Right lung (tissue), 5 donors: ENCODE results near the gene ODAPH. TPM values are rescaled to one million over a fixed set of nuclear protein-coding genes. Genes with fewer than 3 reads are reported as not detected.
"Not testable (repeated sequence)": the region's sequence is repeated elsewhere in the genome, so short reads cannot be mapped to it uniquely, and the experiment has no call there.

ENCODE experiments used
- DNase-seq, 2 donors: peaks; one replicate each; pipeline ENCODE4 v3.0.0-alpha.2; 2013
- polyA plus RNA-seq, 5 donors: library from polyadenylated mRNA; unstranded; fragments of 120-200 nt; gene quantifications; one replicate each; pipeline versions ENCODE4 v1.2.1 to v1.2.3, GENCODE V29; 2013; ENCODE audit warnings: inconsistent platforms in 1 of 5, low replicate concordance in 1 of 5; ENCODE audit not compliant: insufficient read length in 5 of 5, insufficient read depth in 1 of 5

The ODAPH gene
- polyA plus RNA-seq, 5 donors: 0.08 to 0.64 (median 0.19) TPM; not detected in 2

DNA sequence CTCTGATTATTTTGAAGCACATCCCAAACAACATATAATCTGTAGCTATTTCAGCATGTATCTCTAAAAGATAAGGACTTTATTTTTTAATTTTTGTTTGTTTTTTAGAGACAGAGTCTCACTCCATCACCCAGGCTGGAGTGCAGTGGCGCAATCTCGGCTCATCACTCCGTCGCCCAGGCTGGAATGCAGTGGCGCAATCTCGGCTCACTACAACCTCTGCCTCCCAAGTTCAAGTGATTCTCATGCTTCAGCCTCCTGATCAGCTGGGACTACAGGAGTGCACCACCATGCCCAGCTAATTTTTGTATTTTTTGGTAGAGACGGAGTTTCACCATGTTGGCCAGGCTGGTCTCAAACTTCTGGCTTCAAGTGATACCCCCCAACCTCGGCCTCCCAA lies 11.6 kb upstream of the ODAPH start:
- not testable (repeated sequence) for DNase-seq

DNA sequence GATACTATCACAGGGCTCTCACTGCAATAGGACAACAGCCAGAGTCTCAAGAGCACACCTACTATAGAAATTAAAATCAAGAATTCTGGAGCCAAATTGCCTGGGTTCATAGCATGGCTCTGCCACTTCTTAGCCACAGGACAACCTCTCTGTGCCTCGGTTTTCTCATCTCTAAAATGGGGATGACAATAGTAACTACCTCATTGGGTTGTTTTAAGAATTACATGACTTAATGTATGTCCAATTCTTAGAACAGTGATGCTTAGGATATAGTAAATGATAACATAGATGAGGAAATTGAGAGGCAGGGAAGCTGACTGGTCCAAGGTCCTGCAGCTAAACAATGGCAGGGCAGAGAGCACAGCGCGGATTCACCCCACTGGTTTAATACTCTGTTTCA lies 11.0 kb upstream of the ODAPH start:
- no peak for DNase-seq

DNA sequence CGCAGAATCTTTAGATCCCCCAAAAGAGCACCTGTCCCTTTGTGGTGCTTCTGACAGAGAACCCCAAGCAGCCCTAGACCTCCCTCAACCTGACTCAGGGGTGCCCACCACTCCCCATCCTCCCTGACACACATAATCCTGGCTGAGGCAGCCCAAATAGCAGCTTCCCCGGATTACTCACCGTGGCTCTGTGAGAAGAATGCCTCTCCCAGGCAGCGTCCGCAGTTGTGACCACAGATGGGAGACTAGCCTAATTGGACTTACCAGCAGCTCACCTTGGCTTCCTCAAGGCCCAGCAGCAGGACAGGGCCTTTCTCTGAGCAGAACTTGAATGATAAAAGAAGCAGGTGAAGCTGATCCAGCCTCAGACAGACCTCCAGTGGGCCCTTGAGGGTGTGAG lies 10.3 kb upstream of the ODAPH start:
- no peak for DNase-seq

DNA sequence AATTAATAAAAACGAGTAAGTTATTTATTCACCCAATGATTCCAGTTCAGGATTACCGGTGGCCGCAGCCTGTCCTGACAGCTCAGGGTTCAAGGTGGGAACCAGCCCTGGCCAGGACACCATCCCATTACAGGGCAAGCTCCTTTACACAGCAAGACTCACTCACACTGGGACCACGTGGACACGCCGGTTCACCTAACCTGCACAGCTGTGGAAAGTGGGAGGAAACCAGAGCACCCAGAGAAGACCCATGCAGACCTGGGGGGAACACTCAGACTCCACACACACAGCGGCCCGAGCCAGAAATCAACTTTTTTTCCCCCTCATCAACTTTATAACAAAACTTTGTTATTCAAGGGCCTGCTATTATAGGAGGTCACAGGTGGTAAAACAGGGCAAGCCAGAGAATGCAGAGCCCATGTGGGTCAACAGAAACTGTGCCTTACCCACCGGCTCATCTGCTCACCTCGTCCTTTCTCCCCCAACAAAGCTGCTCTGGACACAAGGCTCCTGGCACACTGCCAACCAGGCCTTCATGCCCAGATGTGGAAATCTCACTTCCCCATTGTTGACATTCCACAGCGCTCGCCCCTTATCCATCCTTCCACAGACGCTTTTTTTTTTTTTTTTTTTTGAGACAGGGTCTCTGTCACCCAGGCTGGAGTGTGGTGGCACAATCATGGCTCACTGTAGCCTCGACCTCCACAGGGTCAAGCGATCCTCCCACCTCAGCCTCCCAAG lies 8.0 kb upstream of the ODAPH start:
- no peak for DNase-seq

DNA sequence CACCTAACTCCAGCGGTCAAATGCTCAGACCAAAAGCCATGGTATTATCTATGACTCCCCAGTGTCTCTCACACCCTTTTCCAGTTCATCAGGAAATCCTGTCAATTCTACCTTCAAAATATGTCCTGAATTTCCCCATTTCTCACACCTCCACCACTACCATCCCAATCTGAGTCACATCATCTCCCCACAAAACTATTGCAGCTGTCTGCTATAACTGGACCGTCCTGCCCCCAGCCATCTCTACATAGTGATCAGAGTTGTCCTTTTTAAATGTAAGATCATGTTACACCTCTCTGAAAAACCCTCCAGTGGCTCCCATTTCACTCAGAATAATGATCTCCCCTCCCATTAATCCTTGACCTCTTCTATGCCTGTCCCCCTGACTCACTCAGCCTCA lies 6.8 kb upstream of the ODAPH start:
- DNase-seq: no peak

DNA sequence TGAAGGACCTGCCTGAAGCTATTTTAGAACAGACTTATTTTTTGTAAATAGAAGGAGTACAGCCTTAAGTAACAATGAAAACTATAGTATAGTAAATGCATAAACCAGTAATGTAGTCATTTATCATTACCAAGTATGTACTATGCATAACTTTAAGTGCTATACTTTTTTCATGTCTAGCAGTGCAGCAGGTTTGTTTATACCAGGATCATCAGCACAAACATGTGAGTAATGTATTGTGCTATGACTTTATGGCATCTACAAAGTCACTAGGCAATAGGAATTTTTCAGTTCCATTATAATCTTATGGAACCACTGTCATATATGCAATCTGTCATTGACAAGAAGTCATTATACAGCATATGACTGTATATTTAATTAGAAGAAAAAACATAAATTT lies 3.4 kb upstream of the ODAPH start:
- DNase-seq: no peak

DNA sequence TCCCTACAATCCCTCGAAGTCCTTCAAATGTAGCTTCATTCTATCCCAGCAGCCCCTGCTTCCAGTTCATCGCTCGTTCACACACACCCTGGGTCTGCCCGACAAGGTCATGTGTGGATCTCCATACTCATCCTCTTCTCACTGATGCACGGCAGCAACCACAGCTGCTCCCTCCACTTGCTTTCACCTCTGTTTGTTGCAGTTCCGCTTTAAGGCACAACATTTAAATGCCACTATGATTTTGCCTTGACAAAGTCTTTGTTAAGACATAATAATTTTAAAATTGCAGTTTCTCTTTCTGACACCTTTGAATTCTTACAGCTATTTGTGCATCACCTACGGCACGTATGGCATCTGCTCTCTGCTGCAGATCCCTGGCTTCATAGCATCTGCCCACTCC lies 1.8 kb downstream of the ODAPH start:
- no peak for DNase-seq

DNA sequence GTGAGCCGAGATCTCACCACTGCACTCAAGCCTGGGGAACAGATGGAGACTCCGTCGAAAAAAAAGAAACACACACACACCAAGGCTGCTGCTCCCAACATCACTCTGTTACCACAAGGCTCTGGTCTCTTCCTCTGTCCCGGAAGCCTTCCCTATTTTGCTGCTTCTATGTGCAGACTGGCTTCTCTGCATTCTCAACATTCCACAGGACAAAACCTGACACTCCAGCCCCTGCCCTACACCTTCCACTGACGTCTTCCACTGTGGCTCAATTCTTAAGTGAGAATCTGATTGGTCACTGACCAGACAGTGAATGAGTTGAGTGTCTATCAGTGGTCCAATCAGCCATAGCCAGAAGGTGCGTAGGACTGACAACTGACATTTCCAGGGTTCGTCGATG lies 5.9 kb downstream of the ODAPH start:
- DNase-seq: no peak

DNA sequence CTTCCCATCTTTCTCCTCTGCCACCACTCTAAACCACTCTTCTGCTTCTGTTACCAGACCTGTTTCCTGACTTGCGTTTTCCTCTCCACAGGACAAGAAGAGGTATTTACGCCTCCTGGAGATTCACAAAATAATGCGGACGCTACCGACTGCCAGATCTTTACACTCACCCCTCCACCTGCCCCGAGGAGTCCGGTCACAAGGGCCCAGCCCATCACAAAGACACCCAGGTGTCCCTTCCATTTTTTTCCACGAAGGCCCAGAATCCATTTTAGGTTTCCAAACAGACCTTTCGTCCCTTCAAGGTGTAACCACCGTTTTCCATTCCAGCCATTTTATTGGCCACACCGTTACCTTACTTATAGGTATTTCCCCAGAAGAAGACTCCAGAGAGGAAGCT lies 8.2 kb downstream of the ODAPH start:
- DNase-seq: no peak

DNA sequence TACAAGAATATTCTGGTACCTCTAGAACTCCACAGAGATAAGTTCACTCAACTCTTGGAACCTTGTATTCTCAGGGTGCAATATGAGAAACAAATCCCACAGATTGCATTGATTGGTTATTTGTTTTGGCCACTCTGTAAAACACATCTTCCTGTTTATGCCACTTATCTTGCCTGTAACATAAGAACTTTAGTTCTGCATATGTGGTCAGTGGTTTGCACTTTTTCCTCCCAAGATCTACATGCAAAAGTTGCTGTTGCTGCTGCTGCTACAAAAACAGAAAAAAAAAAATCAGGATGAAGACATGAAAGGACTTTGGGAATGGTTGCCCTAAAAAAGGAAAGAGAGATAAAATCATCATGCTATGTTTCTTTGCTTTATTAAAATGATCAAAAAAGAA lies 9.6 kb downstream of the ODAPH start:
- DNase-seq: no peak

DNA sequence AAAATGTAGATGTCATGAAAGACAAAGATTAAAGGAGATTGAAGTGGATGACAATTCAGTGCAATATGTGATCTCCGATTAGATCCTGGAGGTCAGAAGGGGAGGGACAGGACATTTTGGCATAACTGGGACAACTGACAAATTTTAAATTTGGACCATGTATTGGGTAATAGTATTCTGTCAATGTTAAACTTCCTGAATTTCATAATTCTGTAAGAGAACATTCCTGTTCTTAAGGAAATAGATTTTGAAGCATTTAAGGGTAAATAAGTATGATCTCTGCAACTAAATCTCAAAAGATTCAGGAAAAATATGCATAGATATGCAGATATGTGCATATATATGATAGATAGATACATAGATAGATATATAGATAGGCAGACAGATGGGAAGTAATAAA lies 11.0 kb downstream of the ODAPH start:
- DNase-seq: no peak

DNA sequence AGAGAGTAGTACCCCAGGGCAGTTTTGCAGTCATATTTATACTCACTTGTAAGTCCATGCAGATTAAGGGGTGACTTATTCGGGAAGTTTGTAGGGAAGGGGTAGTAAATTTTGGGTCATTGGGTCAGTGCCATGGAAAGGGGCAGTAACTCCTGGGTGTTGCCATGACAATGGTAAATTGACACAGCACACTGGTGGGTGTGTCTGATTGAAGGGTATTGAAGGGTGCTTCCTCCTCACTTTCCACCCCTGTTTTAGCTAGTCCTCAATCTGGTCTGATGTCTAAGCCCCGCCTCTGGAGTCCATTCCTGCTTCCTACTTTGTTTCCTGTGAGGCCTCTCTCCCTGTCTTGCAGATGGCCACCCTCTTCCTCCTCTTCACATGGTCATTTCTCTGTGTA lies 11.9 kb downstream of the ODAPH start:
- DNase-seq: no peak

DNA sequence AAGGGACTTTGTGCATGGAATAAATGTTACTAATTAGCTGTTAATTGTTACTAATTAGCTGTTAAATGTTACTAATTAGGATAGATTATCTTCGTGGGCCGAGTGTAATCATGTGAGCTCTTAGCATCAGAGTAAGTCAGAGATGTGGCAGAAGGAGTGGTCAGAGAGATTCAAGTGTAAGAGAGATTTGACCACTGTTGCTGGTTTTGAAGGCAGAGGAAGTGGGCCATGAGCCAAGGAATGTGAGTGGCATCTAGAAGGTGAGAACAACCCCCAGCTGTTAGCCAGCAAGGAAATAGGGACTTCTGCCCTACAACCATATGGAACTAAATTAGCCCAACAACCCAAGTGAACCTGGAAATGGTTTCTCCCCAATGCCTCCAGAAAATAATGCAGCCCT lies 28.2 kb downstream of the ODAPH start:
- DNase-seq: no peak

DNA sequence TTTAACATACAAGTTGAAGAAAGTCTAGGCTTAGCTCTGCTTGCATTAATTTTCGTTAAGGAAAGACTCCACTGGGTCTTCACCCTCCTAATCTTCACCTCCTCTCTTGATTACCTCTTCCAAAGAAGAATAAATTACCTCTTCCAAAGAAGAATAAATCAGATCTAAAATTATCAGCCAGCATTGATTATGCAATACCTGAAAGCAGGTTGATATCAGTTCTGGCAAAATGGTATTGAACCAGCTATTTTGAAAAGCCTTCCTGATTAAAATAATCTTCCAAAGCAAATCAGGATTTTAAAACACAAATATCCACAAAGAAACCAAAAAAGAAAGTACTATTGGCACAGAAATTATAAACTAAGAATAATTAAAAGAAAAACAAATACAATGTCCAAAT lies 37.5 kb downstream of the ODAPH start:
- DNase-seq: no peak

DNA sequence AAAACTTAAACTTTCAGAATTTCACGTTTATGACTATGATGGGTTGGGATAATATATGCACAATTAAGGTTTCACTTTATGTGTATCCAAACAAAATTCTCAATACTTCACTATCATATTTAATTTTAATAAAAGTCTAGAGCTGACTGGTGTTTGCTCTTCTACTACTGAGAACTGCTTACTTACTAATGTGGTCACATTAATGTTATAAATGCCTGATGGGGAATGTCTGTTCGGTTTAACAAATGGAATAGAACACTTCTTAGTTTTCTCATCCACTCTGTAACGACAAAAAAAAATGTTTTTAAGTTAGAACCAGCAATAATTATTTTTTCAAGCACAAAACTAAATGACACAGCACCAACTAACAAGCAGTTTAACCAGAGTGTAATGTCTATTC lies 40.2 kb downstream of the ODAPH start:
- DNase-seq: no peak

DNA sequence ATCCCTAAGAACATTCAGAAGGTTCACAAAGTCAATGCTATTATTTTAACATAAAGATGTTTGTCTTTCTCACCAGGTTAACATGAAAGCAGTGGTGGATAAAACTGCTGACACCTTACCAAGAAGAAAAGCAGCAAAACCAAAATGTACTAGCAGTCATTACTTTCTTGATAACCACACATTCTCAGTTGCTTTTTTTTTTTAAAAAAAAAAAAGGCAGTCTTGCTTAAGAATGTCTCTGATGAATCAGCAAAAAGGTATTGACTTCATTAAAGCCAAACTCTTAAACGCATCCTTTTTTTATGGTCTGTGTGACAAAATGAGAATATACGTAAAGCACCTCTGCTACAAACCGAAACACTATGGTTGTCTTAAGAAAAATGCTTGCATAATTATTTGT lies 42.5 kb downstream of the ODAPH start:
- DNase-seq: no peak

DNA sequence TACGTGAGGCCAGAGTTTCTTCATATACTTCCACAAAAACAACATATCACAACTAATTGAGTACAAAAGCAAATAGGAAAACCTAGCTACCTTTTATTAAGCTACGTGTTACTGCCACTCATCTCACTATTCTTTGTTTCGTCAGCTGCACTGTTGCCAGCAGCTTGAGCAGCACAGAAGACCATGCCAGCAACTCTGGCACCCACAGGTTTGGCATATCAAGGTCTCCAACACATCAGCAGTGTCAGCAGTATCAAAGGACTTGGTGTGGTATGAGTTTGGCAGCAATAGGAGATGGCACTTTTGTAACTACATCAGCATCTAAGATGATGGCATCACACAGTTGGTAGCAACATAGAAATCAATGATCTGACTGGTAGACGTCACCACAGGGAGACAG lies 43.8 kb downstream of the ODAPH start:
- no peak for DNase-seq

DNA sequence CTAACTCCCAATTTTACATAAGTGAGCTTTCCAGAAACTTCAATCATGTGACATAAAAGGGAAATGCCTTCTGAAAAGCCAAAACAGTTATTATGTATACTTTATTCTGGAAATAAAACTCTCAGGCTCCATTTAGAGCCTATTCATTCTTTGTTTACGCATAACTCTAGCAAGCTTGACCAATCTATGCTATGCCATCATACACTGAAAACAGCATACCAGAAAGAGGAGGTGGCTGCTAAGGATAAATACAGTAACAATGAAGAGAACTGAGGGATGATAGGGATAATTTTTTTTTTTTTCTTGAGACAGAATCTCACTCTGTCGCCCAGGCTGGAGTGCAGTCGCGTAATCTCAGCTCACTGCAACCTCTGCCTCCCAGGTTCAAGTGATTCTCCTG lies 50.1 kb downstream of the ODAPH start:
- DNase-seq: no peak

DNA sequence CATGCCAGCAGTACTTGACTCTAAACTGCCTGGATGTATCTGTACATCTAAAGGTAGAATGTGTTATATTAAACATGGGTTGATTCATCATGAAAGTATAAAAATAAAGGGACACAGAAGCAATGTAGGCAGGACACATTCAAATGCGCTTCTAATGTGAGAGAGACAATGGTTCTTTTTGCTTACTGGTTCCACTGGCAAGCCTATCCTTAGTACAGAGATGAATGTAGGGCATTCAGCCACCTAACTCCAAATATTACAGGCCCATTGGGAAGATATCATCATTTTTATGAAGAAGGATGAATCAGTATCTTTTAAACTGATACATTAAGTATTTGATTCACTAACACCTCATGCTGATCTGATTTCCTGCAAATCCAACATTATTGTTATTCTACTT lies 56.4 kb downstream of the ODAPH start:
- no peak for DNase-seq

Other genes starting within 250 kb of the ODAPH start
- 10 to 100 TPM; 31.9 to 47.3 (median 44.0) TPM for gene RCHY1, start 41.7 kb upstream of the ODAPH start, polyA plus RNA-seq
- gene THAP6, start 41.6 kb upstream of the ODAPH start, polyA plus RNA-seq: 10 to 100 TPM; 17.8 to 39.9 (median 32.4) TPM
- gene CDKL2, start 74.5 kb downstream of the ODAPH start, polyA plus RNA-seq: 1 to 10 TPM; 2.4 to 6.2 (median 5.5) TPM
- 100 to 1,000 TPM in 4 of 5 donors, 10 to 100 TPM in 1; 97.6 to 157 (median 127) TPM for gene G3BP2, start 117.3 kb downstream of the ODAPH start, polyA plus RNA-seq
- gene USO1, start 168.5 kb downstream of the ODAPH start, polyA plus RNA-seq: 10 to 100 TPM; 65.2 to 87.4 (median 76.7) TPM